ENCODE measurements around the gene CACNG4. TPM values are rescaled to one million over a fixed set of nuclear protein-coding genes. Genes with fewer than 3 reads are reported as not detected.

The CACNG4 gene
- total and polyA plus RNA-seq, 4 donors, result 2.3 to 9.4 (median 4.1) TPM

DNA sequence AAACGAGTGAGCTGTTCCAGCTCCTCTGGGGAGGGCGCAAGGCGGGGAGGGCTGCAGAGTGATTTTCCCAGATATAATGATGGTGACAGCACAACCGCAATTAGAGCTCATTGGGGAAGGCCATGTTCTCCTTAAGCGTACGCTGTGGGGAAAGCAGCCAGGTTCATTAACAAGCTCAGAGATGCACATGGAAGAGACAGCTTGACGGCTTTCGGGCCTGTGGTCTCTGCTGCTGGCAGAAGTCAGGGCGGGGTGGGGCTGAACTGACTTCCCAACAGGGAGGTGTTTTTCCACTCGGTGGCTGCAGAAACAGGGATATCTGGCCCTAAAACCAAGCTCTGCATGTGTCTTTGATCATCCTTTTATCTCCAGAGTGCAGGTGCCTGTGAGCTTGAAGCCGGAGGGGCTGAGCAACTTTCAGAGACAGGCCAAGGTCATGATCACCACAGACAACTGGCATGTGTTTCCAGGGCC, 55.8 kb downstream of the CACNG4 start:
- Histone ChIP-seq H3K9ac (ENCODE audit: insufficient read depth in 1 of 2, low read length in 2 of 2) (no peak overlapping the region), H3K27ac (ENCODE audit: low read depth in 1 of 2, low read length in 1 of 2) (no peak overlapping the region), H3K4me1 (ENCODE audit: control insufficient read depth in 5 of 5, insufficient read depth in 5 of 5, low read length in 5 of 5) (no peaks in the 10 kb centered on the region), H3K27me3 (ENCODE audit: control insufficient read depth in 3 of 3, insufficient read depth in 3 of 3, low read length in 2 of 3) (no peaks in the 10 kb centered on the region), H3K9me3 (ENCODE audit: control insufficient read depth in 4 of 4, insufficient read depth in 3 of 4, low read length in 3 of 4) (no peaks in the 10 kb centered on the region), H3K36me3 (ENCODE audit: control insufficient read depth in 4 of 4, insufficient read depth in 4 of 4, low read length in 4 of 4) (no peaks in the 10 kb centered on the region), H3K4me3 (no peak overlapping the region)
- TF ChIP-seq, protein P1, sequence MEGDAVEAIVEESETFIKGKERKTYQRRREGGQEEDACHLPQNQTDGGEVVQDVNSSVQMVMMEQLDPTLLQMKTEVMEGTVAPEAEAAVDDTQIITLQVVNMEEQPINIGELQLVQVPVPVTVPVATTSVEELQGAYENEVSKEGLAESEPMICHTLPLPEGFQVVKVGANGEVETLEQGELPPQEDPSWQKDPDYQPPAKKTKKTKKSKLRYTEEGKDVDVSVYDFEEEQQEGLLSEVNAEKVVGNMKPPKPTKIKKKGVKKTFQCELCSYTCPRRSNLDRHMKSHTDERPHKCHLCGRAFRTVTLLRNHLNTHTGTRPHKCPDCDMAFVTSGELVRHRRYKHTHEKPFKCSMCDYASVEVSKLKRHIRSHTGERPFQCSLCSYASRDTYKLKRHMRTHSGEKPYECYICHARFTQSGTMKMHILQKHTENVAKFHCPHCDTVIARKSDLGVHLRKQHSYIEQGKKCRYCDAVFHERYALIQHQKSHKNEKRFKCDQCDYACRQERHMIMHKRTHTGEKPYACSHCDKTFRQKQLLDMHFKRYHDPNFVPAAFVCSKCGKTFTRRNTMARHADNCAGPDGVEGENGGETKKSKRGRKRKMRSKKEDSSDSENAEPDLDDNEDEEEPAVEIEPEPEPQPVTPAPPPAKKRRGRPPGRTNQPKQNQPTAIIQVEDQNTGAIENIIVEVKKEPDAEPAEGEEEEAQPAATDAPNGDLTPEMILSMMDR (IDR thresholded peaks at IDR 0.05; ENCODE audit: control extremely low read depth, extremely low read depth), result no peak
- DNase-seq, result no peak
- 81 to 87% methylated on average over 11 of the region's 11 CpGs for WGBS, 2 donors
- no peak for ATAC-seq (ENCODE audit: insufficient read depth, low FRiP score)

DNA sequence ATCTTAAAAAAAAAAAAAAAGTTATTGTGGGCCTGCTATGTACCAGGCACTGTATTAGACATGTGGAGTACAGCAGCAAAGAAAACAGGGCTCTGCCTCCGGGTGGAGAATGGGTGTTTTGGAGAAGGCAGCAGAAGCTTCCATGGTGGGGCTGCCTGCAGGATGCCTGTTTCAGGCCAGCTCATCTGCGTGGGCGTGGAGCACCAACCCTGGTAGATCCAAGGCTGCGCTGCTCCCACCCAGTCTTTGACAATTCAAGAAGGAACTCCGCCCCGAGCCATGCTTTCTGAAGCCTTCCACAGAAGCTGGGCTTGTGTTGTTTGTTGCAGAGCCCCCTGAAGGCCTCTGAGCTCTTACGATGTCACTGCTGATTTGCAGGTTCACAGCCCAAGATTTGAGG, 56.7 kb downstream of the CACNG4 start:
- no peak overlapping the region for H3K9ac ChIP-seq (ENCODE audit: insufficient read depth in 1 of 2, low read length in 2 of 2)
- H3K4me3 ChIP-seq, result no peak overlapping the region
- H3K9me3 ChIP-seq (ENCODE audit: control insufficient read depth in 4 of 4, insufficient read depth in 3 of 4, low read length in 3 of 4), result no peaks in the 10 kb centered on the region
- no peak for DNase-seq
- no peaks in the 10 kb centered on the region for H3K36me3 ChIP-seq (ENCODE audit: control insufficient read depth in 4 of 4, insufficient read depth in 4 of 4, low read length in 4 of 4)
- H3K4me1 ChIP-seq (ENCODE audit: control insufficient read depth in 5 of 5, insufficient read depth in 5 of 5, low read length in 5 of 5), result no peaks in the 10 kb centered on the region
- H3K27me3 ChIP-seq (ENCODE audit: control insufficient read depth in 3 of 3, insufficient read depth in 3 of 3, low read length in 2 of 3), result no peaks in the 10 kb centered on the region
- ATAC-seq (ENCODE audit: insufficient read depth, low FRiP score), result no peak
- 91 to 94% methylated on average over 7 of the region's 7 CpGs for WGBS, 2 donors
- H3K27ac ChIP-seq (ENCODE audit: low read depth in 1 of 2, low read length in 1 of 2), result no peak overlapping the region
- TF ChIP-seq, protein P1 (IDR thresholded peaks at IDR 0.05; ENCODE audit: control extremely low read depth, extremely low read depth), result no peak

DNA sequence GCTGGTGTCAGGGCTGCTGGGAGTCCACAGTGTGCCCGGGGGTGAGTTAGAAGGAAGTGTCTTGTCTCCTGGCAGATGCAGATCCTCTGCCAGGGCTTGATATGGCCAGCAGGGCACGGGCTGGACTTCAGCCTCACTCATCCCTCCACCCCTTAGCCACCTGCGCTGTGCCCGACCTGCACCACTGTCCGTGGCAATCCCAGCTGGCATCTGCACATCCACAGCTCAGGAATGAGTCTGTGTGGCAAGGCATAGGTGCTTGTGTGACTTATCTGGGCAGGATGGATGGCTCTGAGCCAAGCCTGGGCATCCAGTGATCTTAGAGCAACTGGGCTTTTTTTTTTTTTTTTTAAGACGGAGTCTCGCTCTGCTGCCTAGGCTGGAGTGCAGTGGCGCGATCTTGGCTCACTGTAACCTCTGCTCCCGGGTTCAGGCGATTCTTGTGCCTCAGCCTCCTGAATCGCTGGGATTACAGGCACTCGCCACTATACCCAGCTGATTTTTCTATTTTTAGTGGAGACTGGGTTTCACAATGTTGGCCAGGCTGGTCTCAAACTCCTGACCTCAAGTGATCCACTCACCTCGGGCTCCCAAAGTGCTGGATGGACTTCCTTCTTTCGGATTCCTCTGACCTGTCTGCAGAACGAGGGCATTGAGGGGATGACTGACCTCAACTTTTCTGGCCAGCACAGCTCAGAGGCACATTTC, 57.4 kb downstream of the CACNG4 start:
- no peak overlapping the region for H3K27ac ChIP-seq (ENCODE audit: low read depth in 1 of 2, low read length in 1 of 2)
- ATAC-seq (ENCODE audit: insufficient read depth, low FRiP score) (no peak), DNase-seq (no peak)
- H3K36me3 ChIP-seq (ENCODE audit: control insufficient read depth in 4 of 4, insufficient read depth in 4 of 4, low read length in 4 of 4), result no peaks in the 10 kb centered on the region
- H3K4me1 ChIP-seq (ENCODE audit: control insufficient read depth in 5 of 5, insufficient read depth in 5 of 5, low read length in 5 of 5), result no peaks in the 10 kb centered on the region
- TF ChIP-seq, protein P1 (IDR thresholded peaks at IDR 0.05; ENCODE audit: control extremely low read depth, extremely low read depth), result no peak
- no peaks in the 10 kb centered on the region for H3K9me3 ChIP-seq (ENCODE audit: control insufficient read depth in 4 of 4, insufficient read depth in 3 of 4, low read length in 3 of 4)
- 81 to 87% methylated on average over 16 of the region's 16 CpGs for WGBS, 2 donors
- no peaks in the 10 kb centered on the region for H3K27me3 ChIP-seq (ENCODE audit: control insufficient read depth in 3 of 3, insufficient read depth in 3 of 3, low read length in 2 of 3)
- H3K4me3 ChIP-seq, result no peak overlapping the region
- H3K9ac ChIP-seq (ENCODE audit: insufficient read depth in 1 of 2, low read length in 2 of 2), result no peak overlapping the region

DNA sequence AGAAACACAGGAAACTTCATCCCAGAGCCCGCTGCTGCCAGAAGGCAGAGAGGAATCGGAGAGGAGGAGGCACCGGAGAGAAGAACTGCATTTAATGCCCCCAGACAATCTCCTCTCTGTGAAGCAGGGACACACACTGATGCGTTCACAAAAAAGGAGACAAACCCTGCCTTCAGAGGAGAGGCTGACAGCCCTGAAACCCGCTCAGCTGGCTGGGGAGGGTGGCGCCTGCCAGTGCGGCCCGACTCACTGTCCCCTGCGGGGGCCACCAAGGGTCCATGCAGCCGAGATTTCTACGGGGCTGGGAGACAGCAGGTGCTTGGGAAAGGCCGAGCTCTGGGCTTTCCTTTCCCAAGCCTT, 57.9 kb downstream of the CACNG4 start:
- Histone ChIP-seq H3K4me1 (ENCODE audit: control insufficient read depth in 5 of 5, insufficient read depth in 5 of 5, low read length in 5 of 5) (no peaks in the 10 kb centered on the region), H3K36me3 (ENCODE audit: control insufficient read depth in 4 of 4, insufficient read depth in 4 of 4, low read length in 4 of 4) (no peaks in the 10 kb centered on the region), H3K9ac (ENCODE audit: insufficient read depth in 1 of 2, low read length in 2 of 2) (no peak overlapping the region), H3K27ac (ENCODE audit: low read depth in 1 of 2, low read length in 1 of 2) (no peak overlapping the region), H3K4me3 (no peak overlapping the region), H3K27me3 (ENCODE audit: control insufficient read depth in 3 of 3, insufficient read depth in 3 of 3, low read length in 2 of 3) (no peaks in the 10 kb centered on the region), H3K9me3 (ENCODE audit: control insufficient read depth in 4 of 4, insufficient read depth in 3 of 4, low read length in 3 of 4) (no peaks in the 10 kb centered on the region)
- WGBS, 2 donors, result 88 to 89% methylated on average over 12 of the region's 12 CpGs
- TF ChIP-seq, protein P1 (IDR thresholded peaks at IDR 0.05; ENCODE audit: control extremely low read depth, extremely low read depth), result no peak
- ATAC-seq (ENCODE audit: insufficient read depth, low FRiP score), result no peak
- DNase-seq, result no peak

Measured in lung (tissue), 12 donors.